Cardiac fibroblast (primary cell): Measurements from ENCODE around the gene OGFOD2.

Experiments used
- DNase-seq, 2 donors: peaks; one replicate each; pipeline versions ENCODE4 v3.0.0 to v3.0.0-alpha.2; 2010; ENCODE audit warnings: low read depth in 2 of 2
- H3K4me3 ChIP-seq, 2 donors: replicated peaks in 1 of 2; 1 replicate in 1 of 2; 2 replicates in 1 of 2; pipeline ENCODE4 v1.5.1; 2011; ENCODE audit warnings: low read depth in 2 of 2, low read length in 2 of 2, mild to moderate bottlenecking in 2 of 2, moderate library complexity in 1 of 2
- TF ChIP-seq, protein P1 (sequence below): IDR thresholded peaks from one replicate; pipeline ENCODE4 v1.5.1; 2011; ENCODE audit warnings: low read depth, mild to moderate bottlenecking, low read length, inconsistent platforms

OGFOD2 gene

DNA sequence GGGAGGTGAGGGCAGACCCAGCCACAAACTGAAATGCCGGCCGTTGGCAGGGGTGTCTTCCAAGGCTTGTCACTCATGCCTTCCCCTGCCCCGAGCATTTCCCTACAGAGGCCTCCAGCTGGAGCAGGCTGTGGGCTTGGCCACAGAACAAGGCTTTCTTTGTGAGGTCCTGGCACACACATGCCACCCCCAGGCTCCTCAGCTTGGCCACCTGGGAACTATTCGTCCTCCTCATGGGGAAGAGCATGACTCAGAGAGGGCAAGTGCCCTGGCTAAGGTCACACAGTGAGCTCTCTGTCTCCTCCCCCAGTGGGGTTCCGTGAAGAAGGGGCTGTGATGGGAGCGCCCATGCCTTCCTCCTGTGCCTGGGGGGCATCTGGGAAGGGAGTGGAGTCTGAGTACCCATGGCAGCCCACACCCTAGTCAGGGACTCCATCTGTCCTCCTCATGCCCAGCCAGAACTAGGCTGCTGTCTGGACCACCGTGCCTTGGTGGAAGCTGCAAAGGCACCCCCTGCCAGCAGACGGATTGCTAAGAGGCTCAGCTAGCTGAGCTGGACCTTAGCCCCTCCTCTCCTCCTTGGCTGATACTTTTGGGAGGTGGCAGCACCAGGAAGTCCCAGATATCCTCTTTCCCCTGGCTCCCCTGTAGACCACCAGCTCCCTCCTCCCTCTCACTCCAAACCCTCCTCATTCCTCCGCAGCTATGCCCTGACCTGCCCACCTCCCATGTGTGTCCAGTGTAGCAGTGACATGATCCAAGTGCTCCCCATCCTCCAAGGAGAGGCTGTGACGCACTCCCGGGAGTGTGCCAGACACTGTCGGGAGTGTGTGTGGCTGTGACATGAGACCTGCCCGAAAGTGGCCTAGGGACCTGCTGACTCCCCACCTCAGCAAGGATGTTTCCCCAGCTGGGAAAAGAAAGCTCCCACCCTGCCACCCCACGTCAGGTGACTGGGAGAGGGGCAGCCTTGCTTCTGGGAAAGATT lies 30.1 kb upstream of the OGFOD2 start:
- no peak overlapping the region for H3K4me3 ChIP-seq
- TF ChIP-seq, protein P1, sequence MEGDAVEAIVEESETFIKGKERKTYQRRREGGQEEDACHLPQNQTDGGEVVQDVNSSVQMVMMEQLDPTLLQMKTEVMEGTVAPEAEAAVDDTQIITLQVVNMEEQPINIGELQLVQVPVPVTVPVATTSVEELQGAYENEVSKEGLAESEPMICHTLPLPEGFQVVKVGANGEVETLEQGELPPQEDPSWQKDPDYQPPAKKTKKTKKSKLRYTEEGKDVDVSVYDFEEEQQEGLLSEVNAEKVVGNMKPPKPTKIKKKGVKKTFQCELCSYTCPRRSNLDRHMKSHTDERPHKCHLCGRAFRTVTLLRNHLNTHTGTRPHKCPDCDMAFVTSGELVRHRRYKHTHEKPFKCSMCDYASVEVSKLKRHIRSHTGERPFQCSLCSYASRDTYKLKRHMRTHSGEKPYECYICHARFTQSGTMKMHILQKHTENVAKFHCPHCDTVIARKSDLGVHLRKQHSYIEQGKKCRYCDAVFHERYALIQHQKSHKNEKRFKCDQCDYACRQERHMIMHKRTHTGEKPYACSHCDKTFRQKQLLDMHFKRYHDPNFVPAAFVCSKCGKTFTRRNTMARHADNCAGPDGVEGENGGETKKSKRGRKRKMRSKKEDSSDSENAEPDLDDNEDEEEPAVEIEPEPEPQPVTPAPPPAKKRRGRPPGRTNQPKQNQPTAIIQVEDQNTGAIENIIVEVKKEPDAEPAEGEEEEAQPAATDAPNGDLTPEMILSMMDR, result no peak
- peak; percentile 30 to 65 for DNase-seq

DNA sequence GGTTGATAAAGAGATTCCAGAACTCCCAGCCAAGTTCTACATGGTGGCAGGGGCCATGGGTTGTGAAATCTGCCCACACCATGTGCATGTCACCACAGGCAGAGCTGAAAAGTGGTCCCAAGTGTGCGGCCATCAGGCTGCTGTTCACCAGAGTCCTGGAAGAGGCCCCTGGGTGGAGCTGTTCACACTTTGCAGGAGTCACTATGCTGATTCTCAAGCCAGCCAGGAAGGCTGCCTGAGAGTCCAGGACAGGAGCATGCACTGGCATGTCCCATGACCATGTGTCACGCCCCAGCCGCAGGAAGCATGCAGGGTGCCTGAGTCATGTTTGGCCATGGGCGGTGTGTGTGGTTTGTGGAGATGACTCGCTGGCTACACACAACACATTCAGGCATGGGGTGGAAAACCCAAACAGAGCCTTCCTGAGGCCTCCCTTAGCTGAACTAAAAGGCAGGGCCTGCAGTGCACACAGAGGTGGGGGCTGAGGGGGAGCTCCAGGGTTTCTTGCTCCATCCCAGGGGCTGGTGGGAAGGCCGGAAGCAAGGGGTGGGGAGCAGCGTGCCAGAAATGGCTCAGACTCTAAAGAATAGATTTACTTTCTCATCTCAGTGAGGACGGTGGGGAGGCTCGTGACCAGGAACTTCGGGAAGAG lies 28.2 kb upstream of the OGFOD2 start:
- no peak overlapping the region for H3K4me3 ChIP-seq
- TF ChIP-seq, protein P1, result peak; percentile 54
- peak; percentile 96 to 99 for DNase-seq

DNA sequence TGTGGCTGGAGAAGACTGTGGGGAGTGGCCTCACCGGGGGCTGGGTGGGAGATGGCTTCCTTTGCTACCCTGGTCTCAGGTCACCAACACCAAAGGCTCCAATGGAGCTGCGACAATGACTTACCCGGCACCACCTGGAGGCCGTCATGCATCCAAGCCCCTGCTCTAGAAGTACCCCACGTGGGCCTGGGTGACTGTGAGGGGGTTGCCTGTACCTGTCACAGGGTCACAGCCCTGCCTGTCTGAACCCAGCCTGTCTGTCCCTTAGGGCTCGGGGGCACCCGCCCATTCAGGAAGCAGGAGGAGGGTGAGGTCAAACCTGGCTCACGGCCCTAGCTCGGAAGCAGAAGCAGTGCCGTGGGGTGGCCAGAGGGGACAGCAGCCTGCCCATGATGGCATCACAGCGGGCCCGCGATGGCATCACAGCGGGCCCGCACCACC lies 27.7 kb upstream of the OGFOD2 start:
- H3K4me3 ChIP-seq, result no peak overlapping the region
- DNase-seq, result peak in 1 of 2 donors; percentile 7
- TF ChIP-seq, protein P1, result no peak

DNA sequence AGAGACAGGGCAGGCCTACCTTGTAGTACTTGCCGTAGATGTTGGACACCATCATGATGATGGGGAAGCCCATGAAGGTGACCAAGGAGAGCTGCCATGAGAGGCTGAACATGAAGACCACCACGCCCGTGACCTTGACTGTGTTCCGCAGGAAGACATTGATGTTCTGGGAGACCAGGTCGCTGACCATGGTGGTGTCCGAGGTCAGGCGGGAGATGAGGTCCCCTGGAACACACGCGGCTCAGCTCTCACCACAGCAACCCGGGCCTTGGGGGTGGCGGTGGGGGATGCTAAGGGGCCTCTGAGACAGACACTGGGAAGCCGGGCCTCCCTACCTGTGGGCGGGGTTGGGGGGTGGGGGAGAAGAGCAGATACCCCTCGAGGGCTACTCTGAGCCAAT lies 26.4 kb upstream of the OGFOD2 start:
- TF ChIP-seq, protein P1, result no peak
- H3K4me3 ChIP-seq, result no peak overlapping the region
- DNase-seq, result no peak

DNA sequence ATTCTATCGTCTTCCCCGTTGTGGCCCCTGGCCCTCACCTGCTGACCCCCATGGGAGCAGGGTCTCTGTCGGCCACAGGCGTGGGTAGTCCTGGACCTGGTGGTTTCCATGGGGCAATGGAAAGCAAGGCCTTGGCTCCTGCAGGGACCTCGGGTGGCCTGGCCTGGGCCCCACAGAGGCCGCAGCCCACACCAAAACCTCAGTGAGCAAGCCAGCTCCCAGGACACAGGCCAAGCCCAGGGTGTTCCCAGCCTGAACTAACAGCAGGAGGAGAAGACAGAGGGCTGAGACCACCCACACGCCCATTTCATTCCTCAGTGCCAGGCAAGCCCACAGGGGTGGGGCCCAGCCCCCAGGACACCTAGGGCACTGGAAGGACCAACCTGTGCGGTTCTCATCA lies 25.6 kb upstream of the OGFOD2 start:
- no peak for DNase-seq
- H3K4me3 ChIP-seq, result no peak overlapping the region
- TF ChIP-seq, protein P1, result no peak

DNA sequence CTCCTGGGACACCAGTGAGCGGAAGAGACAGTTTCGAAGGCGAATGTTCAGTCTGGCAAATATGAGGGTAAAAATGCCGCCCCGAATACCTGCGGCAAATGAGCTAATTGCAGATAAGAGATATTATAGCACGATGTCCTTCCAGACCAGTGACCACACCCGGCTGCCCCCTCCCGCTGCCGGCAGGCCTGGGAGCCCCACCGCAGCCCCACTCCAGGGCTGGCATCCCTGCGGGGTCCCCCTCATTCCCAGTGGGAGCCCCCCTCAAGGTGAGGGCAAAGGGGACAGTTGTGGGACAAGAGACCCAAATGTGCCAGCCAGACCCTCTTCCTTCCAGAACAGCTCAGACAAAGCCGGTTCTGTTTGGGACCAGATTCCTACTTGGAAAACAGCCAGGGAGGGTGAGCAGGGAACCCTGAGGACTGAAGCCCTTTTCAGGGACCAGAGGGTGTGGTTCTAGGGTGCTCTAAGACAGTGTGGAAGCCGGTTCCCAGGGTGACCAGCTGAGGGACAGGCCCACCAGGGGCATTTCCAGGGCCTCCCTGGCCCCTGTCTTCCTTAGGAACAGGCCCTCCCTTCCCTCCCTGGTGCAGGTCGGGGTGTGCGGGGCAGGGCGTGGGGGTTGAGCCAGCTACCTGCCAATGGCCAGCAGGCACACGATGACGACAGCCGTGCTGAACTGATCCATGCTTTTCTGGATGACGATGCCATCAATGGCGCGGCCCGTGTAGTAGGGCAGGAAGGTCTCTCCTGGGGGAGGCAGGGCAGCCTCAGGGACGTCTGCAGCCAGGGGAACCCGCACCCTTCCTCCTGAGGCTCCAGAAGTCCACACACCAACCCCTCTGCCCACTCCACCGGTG lies 25.0 kb upstream of the OGFOD2 start:
- TF ChIP-seq, protein P1, result no peak
- no peak for DNase-seq
- no peak overlapping the region for H3K4me3 ChIP-seq
